SK-N-MC (cell line): ENCODE data around the gene SMIM11.
"Not testable (repeated sequence)": the region's sequence is repeated elsewhere in the genome, so short reads cannot be mapped to it uniquely, and the experiment has no call there.

ENCODE experiments used
- EZH2 ChIP-seq: fragments of 200-600 bp; sonication (generic); IDR thresholded peaks from one replicate; pipeline ENCODE4 v1.6.1; 2017; ENCODE audit warnings: antibody characterized with exemption
- POLR2AphosphoS5 ChIP-seq: IDR thresholded peaks from 2 replicates; pipeline ENCODE4 v1.6.1; 2012; ENCODE audit warnings: mild to moderate bottlenecking, low read depth, low read length, borderline replicate concordance

GRCh38 chr21:34406676-34407075, 31.4 kb downstream of the SMIM11 start:
- TF ChIP-seq EZH2, POLR2AphosphoS5: not testable (repeated sequence)
